IPS-20b (cell line): ENCODE measurements around the gene C2CD4C.

Experiments used
- H3K27ac ChIP-seq: one replicate; pipeline ENCODE4 v1.5.1; 2013; ENCODE audit warnings: low read length
- H3K27me3 ChIP-seq: 2 replicates; pipeline ENCODE4 v1.6.1; 2013; ENCODE audit warnings: mild to moderate bottlenecking, low read length, inconsistent platforms; ENCODE audit not compliant: insufficient read depth
- H3K36me3 ChIP-seq: 2 replicates; pipeline ENCODE4 v1.6.1; 2013; ENCODE audit warnings: low read depth, mild to moderate bottlenecking, inconsistent platforms, low read length, moderate library complexity; ENCODE audit not compliant: insufficient read depth
- H3K4me1 ChIP-seq: 2 replicates; pipeline ENCODE4 v1.6.1; 2013; ENCODE audit warnings: mild to moderate bottlenecking, control low read depth, inconsistent platforms, low read length, moderate library complexity; ENCODE audit not compliant: insufficient read depth
- H3K4me3 ChIP-seq: 2 replicates; pipeline ENCODE4 v1.5.1; 2013; ENCODE audit warnings: mild to moderate bottlenecking, low read length, inconsistent platforms
- H3K9ac ChIP-seq: 2 replicates; pipeline ENCODE4 v1.6.1; 2013; ENCODE audit warnings: low read depth, mild to moderate bottlenecking, inconsistent platforms, low read length, moderate library complexity
- H3K9me3 ChIP-seq: 2 replicates; pipeline ENCODE4 v1.6.1; 2013; ENCODE audit warnings: mild to moderate bottlenecking, low read depth, low read length, inconsistent platforms; ENCODE audit not compliant: insufficient read depth

C2CD4C gene

DNA sequence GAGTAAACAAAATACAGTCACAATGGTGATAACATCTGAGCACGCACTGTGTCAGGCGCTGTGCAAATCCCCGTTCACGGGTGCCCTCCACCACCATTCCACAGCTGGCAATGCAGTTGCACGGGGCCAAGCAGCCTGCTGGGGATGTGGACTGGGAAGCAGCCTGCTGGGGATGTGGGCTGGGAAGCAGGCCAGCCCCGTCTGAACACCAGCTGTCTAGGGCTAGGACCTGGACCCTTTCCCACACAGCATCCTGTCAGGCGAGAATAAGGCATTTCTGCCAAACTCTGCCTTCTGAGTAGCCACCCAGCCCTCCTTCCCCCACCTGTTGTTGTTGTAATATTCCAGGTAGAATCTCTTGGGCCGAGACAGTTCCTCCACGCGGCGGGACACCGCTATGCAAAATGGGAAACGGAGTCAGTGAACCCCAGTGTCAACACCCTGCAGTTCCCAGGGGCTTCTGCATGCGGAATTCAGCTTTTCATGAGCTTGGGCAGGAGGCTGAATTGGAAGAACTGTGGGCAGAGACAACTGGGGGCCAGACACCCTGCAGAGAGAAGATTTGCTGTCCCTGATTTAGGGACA, 36.5 kb downstream of the C2CD4C start:
- Histone ChIP-seq H3K36me3 (no peaks in the 10 kb centered on the region), H3K27me3 (no peaks in the 10 kb centered on the region; the same call in 1 of the 2 replicates), H3K27ac (no peak overlapping the region), H3K9ac (no peak overlapping the region), H3K4me3 (no peak overlapping the region), H3K9me3 (no peaks in the 10 kb centered on the region), H3K4me1 (no peaks in the 10 kb centered on the region)

DNA sequence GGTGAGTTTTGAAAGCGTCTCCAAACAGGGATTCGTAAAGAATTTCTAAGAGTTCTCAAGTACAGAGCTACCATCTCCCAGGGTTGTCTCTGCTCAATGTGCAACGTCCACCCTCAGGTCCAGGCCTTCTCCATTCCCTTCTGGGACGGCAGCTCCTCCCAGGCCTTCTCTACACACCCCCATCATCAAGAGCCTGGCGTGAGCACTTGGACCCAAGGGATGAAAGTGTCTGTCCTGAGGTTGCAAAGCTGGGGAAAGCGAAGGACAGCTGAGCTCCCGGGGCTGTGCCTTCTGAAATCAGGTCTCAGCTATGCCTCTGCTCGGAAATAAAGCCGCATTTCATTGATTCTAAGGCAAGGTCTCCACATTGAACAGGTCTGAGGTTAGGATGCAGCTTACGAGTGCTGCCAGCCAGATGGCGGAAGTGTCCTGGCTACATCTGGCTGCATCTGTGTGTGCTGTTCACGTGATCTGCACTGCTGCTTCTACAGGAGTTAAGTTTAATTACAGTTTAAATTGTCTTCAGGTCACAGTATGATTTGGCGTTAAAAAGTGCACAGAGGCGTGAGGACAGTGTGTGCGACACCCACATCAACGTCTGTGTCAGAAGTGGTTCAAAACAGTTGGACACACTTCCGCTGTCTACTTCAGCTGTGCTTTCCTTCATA, 37.3 kb downstream of the C2CD4C start:
- H3K36me3 ChIP-seq: no peaks in the 10 kb centered on the region
- no peak overlapping the region for H3K9ac ChIP-seq
- no peaks in the 10 kb centered on the region; the same call in 1 of the 2 replicates for H3K27me3 ChIP-seq
- H3K9me3 ChIP-seq: no peaks in the 10 kb centered on the region
- no peak overlapping the region for H3K27ac ChIP-seq
- H3K4me3 ChIP-seq: no peak overlapping the region
- H3K4me1 ChIP-seq: no peaks in the 10 kb centered on the region

DNA sequence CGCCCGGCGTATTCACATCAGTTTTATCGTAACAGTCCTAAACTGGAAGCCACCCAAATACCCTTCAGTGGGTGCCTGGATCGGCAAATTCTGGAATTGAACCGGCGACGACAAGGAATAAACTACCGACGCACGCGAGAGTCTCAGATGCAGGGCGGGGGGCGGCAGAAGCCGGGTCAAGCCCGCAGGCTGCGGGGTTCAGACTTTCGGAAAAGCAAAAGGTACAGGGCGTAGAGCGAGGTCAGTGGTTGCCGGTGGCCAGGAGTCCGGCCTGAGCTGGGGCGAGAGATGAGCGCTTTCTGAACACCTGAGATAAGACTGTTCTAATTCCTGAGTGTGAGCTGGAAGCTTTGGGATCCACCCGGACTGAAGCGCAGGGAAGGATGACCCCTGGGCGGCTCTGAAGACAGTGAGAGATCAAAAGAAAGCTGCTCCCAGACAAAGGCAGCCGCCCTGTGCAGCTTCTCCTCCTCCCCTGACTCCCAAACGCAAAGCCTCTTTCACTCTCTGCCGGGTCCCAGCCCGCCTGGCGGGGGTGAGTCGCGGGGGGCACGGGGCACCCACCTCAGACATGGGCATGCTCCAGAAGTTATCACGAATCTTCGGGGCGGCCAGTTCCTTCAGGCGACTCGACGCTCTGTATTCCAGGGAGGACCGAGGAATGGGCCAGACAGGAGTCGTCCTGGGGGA, 38.2 kb downstream of the C2CD4C start:
- Histone ChIP-seq H3K9ac (no peak overlapping the region), H3K27me3 (no peaks in the 10 kb centered on the region; the same call in 1 of the 2 replicates), H3K9me3 (no peaks in the 10 kb centered on the region), H3K27ac (no peak overlapping the region), H3K4me1 (no peaks in the 10 kb centered on the region), H3K36me3 (no peaks in the 10 kb centered on the region), H3K4me3 (no peak overlapping the region)

GRCh38 chr19:369876-370275, 39.1 kb downstream of the C2CD4C start:
- Histone ChIP-seq H3K4me3 (no peak overlapping the region), H3K9me3 (no peaks in the 10 kb centered on the region), H3K27ac (no peak overlapping the region), H3K4me1 (no peaks in the 10 kb centered on the region), H3K9ac (no peak overlapping the region), H3K36me3 (no peaks in the 10 kb centered on the region), H3K27me3 (no peaks in the 10 kb centered on the region; the same call in 1 of the 2 replicates)

DNA sequence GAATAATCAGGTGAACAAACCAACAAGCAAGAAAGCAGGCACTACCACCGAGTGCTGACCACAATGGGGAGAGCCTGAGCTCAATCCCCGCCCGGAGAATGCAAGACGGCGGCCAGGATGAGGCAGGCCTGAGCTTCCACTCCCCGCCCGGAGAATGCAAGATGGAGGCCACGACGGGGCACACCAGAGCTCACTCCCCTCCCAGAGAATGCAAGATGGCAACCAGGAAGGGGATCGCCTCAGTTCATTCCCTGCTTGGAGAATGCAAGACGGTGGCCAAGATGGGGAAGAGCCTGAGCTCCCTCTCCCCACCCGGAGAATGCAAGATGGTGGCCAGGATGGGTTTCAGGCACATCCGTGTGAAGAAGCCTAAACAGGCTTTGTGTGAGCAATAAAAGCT, 39.7 kb downstream of the C2CD4C start:
- Histone ChIP-seq H3K9ac (no peak overlapping the region), H3K4me1 (no peaks in the 10 kb centered on the region), H3K27me3 (no peaks in the 10 kb centered on the region), H3K4me3 (no peak overlapping the region), H3K27ac (no peak overlapping the region), H3K9me3 (no peaks in the 10 kb centered on the region), H3K36me3 (no peaks in the 10 kb centered on the region)

- no peak overlapping the region for H3K9ac ChIP-seq
- no peaks in the 10 kb centered on the region for H3K27me3 ChIP-seq
- no peak overlapping the region for H3K27ac ChIP-seq
- H3K4me3 ChIP-seq: no peak overlapping the region
- no peaks in the 10 kb centered on the region for H3K4me1 ChIP-seq
- no peaks in the 10 kb centered on the region for H3K9me3 ChIP-seq
- H3K36me3 ChIP-seq: no peaks in the 10 kb centered on the region
Measured at GRCh38 chr19:368630-369024, 40.3 kb downstream of the C2CD4C start.

DNA sequence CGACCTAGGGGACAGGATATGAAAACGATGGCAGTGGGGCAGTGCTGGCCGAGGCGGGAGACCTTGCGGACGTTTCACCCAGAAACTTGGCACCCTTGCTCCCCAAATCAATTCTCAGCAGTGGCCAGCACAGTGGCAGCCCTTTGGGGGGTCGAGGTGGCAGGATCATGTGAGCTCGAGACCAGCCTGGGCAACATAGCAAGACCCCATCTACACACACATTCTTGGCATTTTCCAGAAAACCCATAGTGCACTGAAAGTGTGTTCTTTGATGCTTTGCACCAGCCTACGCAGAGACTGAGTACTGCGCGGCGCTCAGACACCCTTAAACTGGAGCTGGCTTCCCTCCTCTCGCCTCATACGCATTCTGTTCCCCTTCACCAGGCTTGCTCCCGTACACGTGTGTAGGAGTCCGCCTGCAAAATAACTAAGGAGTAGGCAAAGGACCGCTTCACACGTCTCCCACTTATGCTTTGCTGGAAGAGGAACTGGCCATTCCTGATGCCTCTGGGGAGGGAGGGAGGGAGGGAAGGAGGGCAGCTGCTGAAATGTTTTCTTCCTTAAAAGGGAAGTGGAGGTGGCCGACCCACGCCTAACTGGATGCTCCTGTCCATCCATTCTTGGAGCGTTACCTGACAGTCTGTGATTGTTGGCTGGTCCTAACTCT, 40.9 kb downstream of the C2CD4C start:
- Histone ChIP-seq H3K27me3 (no peaks in the 10 kb centered on the region), H3K36me3 (no peaks in the 10 kb centered on the region), H3K9me3 (no peaks in the 10 kb centered on the region), H3K4me1 (no peaks in the 10 kb centered on the region), H3K27ac (no peak overlapping the region), H3K9ac (no peak overlapping the region), H3K4me3 (no peak overlapping the region)

GRCh38 chr19:367561-367960, 41.4 kb downstream of the C2CD4C start:
- H3K27ac ChIP-seq: no peak overlapping the region

GRCh38 chr19:366951-367350, 42.0 kb downstream of the C2CD4C start:
- Histone ChIP-seq H3K9ac (no peak overlapping the region), H3K27ac (no peak overlapping the region), H3K27me3 (no peaks in the 10 kb centered on the region), H3K4me1 (no peaks in the 10 kb centered on the region), H3K36me3 (no peaks in the 10 kb centered on the region), H3K4me3 (no peak overlapping the region), H3K9me3 (no peaks in the 10 kb centered on the region)

More at GRCh38 chr19:367561-367960, 41.4 kb downstream of the C2CD4C start:
- Histone ChIP-seq H3K4me3 (no peak overlapping the region), H3K9me3 (no peaks in the 10 kb centered on the region), H3K9ac (no peak overlapping the region), H3K27me3 (no peaks in the 10 kb centered on the region), H3K36me3 (no peaks in the 10 kb centered on the region), H3K4me1 (no peaks in the 10 kb centered on the region)

DNA sequence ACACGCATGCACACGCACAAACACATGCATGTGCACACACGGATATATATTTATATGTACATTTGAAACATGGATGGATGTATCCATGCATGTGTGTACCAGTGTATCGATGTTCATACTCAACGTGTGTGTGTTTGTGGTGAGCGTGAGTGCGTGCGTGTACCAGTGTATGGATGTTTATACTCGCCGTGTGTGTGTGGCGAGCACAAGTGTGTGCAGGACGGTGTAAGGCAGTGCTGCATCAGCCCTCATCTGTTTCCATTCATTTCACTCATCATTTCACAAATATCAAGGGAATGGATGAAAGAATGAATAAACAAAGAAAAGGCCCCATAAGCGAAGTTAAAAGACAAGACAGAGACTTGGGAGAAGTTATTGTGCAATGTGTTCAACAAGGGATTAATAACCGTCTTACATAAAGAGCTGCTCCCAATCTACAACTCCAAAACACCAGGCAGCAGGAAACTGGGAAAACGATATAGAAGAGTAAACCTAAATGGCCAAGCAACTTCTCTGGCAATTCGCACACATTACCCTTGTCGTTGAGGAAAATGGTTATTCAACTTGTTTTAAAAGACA, 42.7 kb downstream of the C2CD4C start:
- H3K36me3 ChIP-seq: no peaks in the 10 kb centered on the region
- no peak overlapping the region for H3K27ac ChIP-seq
- H3K4me1 ChIP-seq: no peaks in the 10 kb centered on the region
- no peak overlapping the region for H3K9ac ChIP-seq
- no peaks in the 10 kb centered on the region for H3K9me3 ChIP-seq
- no peaks in the 10 kb centered on the region for H3K27me3 ChIP-seq
- H3K4me3 ChIP-seq: no peak overlapping the region

DNA sequence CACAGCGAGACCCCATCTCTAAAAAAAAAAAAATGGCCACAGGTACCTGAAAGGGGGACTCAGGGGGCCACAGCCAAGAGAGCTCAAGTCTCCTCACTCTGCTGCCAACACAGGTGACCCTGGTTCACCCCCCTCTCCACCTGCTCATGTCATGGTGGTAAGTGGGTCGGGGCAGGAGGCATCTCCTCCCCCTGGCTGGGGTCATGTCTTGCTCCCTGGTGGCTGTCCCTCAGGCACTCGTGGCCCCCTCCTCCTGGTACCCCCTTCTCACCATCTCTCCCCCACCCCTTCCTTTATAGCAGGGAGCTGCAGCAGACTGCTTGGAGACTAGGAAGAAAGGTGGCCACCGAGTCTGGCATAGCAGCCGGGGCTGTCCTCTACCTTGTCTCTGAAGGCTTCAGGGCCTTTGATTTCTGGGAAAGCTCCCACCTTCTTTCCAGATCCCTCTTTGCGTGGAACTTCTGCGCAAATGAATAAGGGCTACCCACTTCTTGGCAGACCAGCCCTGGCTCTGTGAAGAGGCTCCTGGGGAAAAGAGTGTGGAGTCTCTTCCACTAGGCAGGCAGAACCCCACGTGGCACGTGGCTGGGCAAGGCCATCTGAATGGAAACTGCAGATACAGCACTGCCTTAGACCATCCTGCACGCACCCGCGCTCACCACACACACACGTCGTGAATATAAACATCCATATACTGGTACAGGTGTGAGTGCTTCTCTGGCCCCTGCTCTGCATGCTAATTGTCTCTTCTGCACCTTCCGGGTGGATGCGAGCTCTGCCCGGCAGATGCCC, 44.3 kb downstream of the C2CD4C start:
- no peak overlapping the region for H3K9ac ChIP-seq
- no peaks in the 10 kb centered on the region for H3K9me3 ChIP-seq
- H3K36me3 ChIP-seq: no peaks in the 10 kb centered on the region

More for the DNA sequence above, 44.3 kb downstream of the C2CD4C start:
- Histone ChIP-seq H3K4me3 (no peak overlapping the region), H3K27me3 (no peaks in the 10 kb centered on the region), H3K27ac (no peak overlapping the region), H3K4me1 (no peaks in the 10 kb centered on the region)
